H9 (cell line): Measurements from ENCODE around the gene TNPO2. TPM values are rescaled to one million over a fixed set of nuclear protein-coding genes. Genes with fewer than 3 reads are reported as not detected.
"Not testable (repeated sequence)": the region's sequence is repeated elsewhere in the genome, so short reads cannot be mapped to it uniquely, and the experiment has no call there.

ENCODE experiments used
- DNase-seq: peaks from one replicate; pipeline ENCODE4 v3.0.0-alpha.2; 2017
- H2AFZ ChIP-seq: one replicate; pipeline ENCODE4 v1.6.1; 2013; ENCODE audit warnings: mild to moderate bottlenecking, low read length, control low read depth, moderate library complexity
- H2AK5ac ChIP-seq: 2 replicates; pipeline ENCODE4 v1.6.1; 2013; ENCODE audit warnings: low read length, control low read depth, mixed read lengths; ENCODE audit not compliant: insufficient read length
- H2BK120ac ChIP-seq: one replicate; pipeline ENCODE4 v1.6.1; 2013; ENCODE audit warnings: low read depth, mild to moderate bottlenecking, low read length, control low read depth, inconsistent platforms; ENCODE audit not compliant: poor library complexity, severe bottlenecking
- H2BK12ac ChIP-seq: 2 replicates; pipeline ENCODE4 v1.6.1; 2013; ENCODE audit warnings: low read length, control low read depth, mixed read lengths, low read depth; ENCODE audit not compliant: insufficient read length
- H2BK15ac ChIP-seq: 2 replicates; pipeline ENCODE4 v1.6.1; 2013; ENCODE audit warnings: low read depth, low read length, control low read depth
- H2BK20ac ChIP-seq: one replicate; pipeline ENCODE4 v1.6.1; 2013; ENCODE audit warnings: low read depth, mild to moderate bottlenecking, low read length, control low read depth, inconsistent platforms; ENCODE audit not compliant: poor library complexity, severe bottlenecking
- H2BK5ac ChIP-seq: 2 replicates; pipeline ENCODE4 v1.6.1; 2013; ENCODE audit warnings: low read length, control low read depth, mixed read lengths; ENCODE audit not compliant: insufficient read length
- H3K14ac ChIP-seq: 2 replicates; pipeline ENCODE4 v1.6.1; 2013; ENCODE audit warnings: low read length, control low read depth; ENCODE audit not compliant: insufficient read depth
- H3K18ac ChIP-seq: 2 replicates; pipeline ENCODE4 v1.6.1; 2013; ENCODE audit warnings: low read depth, mild to moderate bottlenecking, mixed read lengths, low read length, control low read depth; ENCODE audit not compliant: insufficient read length
- H3K23ac ChIP-seq: 2 replicates; pipeline ENCODE4 v1.6.1; 2013; ENCODE audit warnings: low read length, control low read depth, mixed read lengths, low read depth; ENCODE audit not compliant: insufficient read length
- H3K23me2 ChIP-seq: 2 replicates; pipeline ENCODE4 v1.6.1; 2013; ENCODE audit warnings: low read depth, mild to moderate bottlenecking, mixed read lengths, low read length, control low read depth; ENCODE audit not compliant: insufficient read length, poor library complexity, severe bottlenecking
- H3K27ac ChIP-seq: 2 replicates; pipeline ENCODE4 v1.5.1; 2013; ENCODE audit warnings: low read length, control low read depth, mixed read lengths, low read depth; ENCODE audit not compliant: insufficient read length
- H3K27me3 ChIP-seq: 2 replicates; pipeline ENCODE4 v1.6.1; 2013; ENCODE audit warnings: low read length, control low read depth, inconsistent platforms; ENCODE audit not compliant: insufficient read depth
- H3K4ac ChIP-seq: 2 replicates; pipeline ENCODE4 v1.6.1; 2013; ENCODE audit warnings: low read depth, mild to moderate bottlenecking, control low read depth, inconsistent platforms, low read length, moderate library complexity
- H3K4me1 ChIP-seq: 2 replicates; pipeline ENCODE4 v1.6.1; 2013; ENCODE audit warnings: low read length, control low read depth, inconsistent platforms; ENCODE audit not compliant: insufficient read depth
- H3K4me2 ChIP-seq: 2 replicates; pipeline ENCODE4 v1.6.1; 2013; ENCODE audit warnings: low read length, control low read depth, mixed read lengths; ENCODE audit not compliant: insufficient read length, insufficient read depth
- H3K56ac ChIP-seq: 2 replicates; pipeline ENCODE4 v1.6.1; 2013; ENCODE audit warnings: low read depth, mild to moderate bottlenecking, mixed read lengths, low read length, control low read depth; ENCODE audit not compliant: insufficient read length
- H3K79me1 ChIP-seq: 2 replicates; pipeline ENCODE4 v1.6.1; 2013; ENCODE audit warnings: low read depth, mild to moderate bottlenecking, moderate library complexity, low read length, control low read depth, inconsistent platforms; ENCODE audit not compliant: insufficient read depth, poor library complexity, severe bottlenecking
- H3K79me2 ChIP-seq: 2 replicates; pipeline ENCODE4 v1.6.1; 2013; ENCODE audit warnings: low read length, control low read depth, inconsistent platforms; ENCODE audit not compliant: insufficient read depth
- H3K9ac ChIP-seq: 2 replicates; pipeline ENCODE4 v1.6.1; 2013; ENCODE audit warnings: low read length, control low read depth, mixed read lengths; ENCODE audit not compliant: insufficient read length; ENCODE audit errors: extremely low read depth
- H3K9me3 ChIP-seq: one replicate; pipeline ENCODE4 v1.6.1; 2013; ENCODE audit warnings: low read depth, low read length, inconsistent platforms; ENCODE audit not compliant: control insufficient read depth
- H3T11ph ChIP-seq: one replicate; pipeline ENCODE4 v1.6.1; 2013; ENCODE audit warnings: mild to moderate bottlenecking, low read length, control low read depth, inconsistent platforms
- H4K20me1 ChIP-seq: one replicate; pipeline ENCODE4 v1.6.1; 2013; ENCODE audit not compliant: control insufficient read depth, insufficient read length, insufficient read depth
- H4K5ac ChIP-seq: 2 replicates; pipeline ENCODE4 v1.6.1; 2013; ENCODE audit warnings: low read depth, mild to moderate bottlenecking, mixed read lengths, low read length, control low read depth; ENCODE audit not compliant: insufficient read length
- H4K8ac ChIP-seq: replicated peaks from 2 replicates; pipeline ENCODE4 v1.6.1; 2013; ENCODE audit warnings: low read length, control low read depth, mixed read lengths, low read depth; ENCODE audit not compliant: insufficient read length
- H4K91ac ChIP-seq: 2 replicates; pipeline ENCODE4 v1.6.1; 2013; ENCODE audit warnings: low read depth, mild to moderate bottlenecking, moderate library complexity, mixed read lengths, low read length, control low read depth; ENCODE audit not compliant: insufficient read length
- H3K27ac Mint-ChIP-seq, 3 experiments: 2 replicates in 2 of 3; 3 replicates in 1 of 3; pipeline ENCODE4 v1.8.0; 2020 to 2021; ENCODE audit warnings: mixed read lengths in 3 of 3, mild to moderate bottlenecking in 1 of 3, moderate library complexity in 1 of 3
- H3K27me3 Mint-ChIP-seq: 2 replicates; pipeline ENCODE4 v1.8.0; 2021; ENCODE audit warnings: low read depth, mild to moderate bottlenecking, moderate library complexity, mixed read lengths
- H3K36me3 Mint-ChIP-seq, 3 experiments: 2 replicates in 2 of 3; 3 replicates in 1 of 3; pipeline ENCODE4 v1.8.0; 2020 to 2021; ENCODE audit warnings: low read depth in 3 of 3, mixed read lengths in 3 of 3; ENCODE audit not compliant: insufficient read depth in 1 of 3
- H3K4me1 Mint-ChIP-seq, 2 experiments: 2 replicates each; pipeline ENCODE4 v1.8.0; 2020; ENCODE audit warnings: mixed read lengths in 2 of 2
- H3K4me3 Mint-ChIP-seq, 2 experiments: 2 replicates in 1 of 2; 3 replicates in 1 of 2; pipeline ENCODE4 v1.8.0; 2020 to 2021; ENCODE audit warnings: mild to moderate bottlenecking in 2 of 2, mixed read lengths in 2 of 2, moderate library complexity in 1 of 2
- H3K9me3 Mint-ChIP-seq, 2 experiments: 2 replicates in 1 of 2; 3 replicates in 1 of 2; pipeline ENCODE4 v1.8.0; 2020; ENCODE audit warnings: mild to moderate bottlenecking in 2 of 2, mixed read lengths in 2 of 2, moderate library complexity in 1 of 2
- WGBS: extraction: QIAGEN DNeasy Blood & Tissue Kit; methylation state at CpG from one replicate; pipeline ENCODE4 v1.1.7; 2013; ENCODE audit warnings: missing lambda C conversion rate, low lambda C conversion rate, mixed read lengths; ENCODE audit not compliant: insufficient read length; ENCODE audit errors: extremely low coverage; 5-methylcytosine and 5-hydroxymethylcytosine counted together
- total RNA-seq: library from RNA; stranded (reverse); gene quantifications from 2 replicates; pipeline ENCODE4 v1.2.1, GENCODE V29; 2021
- TF ChIP-seq, protein P1 (sequence below): fragments of 200-600 bp; sonication (generic); conservative IDR thresholded peaks from 3 replicates; pipeline ENCODE4 v1.8.0; 2021; ENCODE audit warnings: antibody characterized with exemption, mild to moderate bottlenecking

The TNPO2 gene
- total RNA-seq, 1 experiment from 2014 or later, result 159 TPM

DNA sequence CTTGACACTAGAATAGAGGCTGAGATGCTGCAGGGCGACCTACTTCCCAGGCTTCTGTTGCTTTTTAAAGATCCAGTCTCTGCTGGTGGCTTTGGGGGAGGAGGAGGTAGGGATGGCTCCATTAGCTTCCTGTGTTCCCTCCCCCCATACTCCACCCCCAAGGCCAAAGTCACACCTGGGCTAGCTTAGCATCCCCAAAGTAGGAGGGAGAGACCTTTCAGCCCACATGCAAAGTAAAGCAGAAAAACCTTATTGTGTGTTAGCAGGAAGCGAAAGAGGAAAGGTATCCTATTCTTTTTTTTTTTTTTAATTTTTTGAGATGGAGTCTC, 3.2 kb upstream of the TNPO2 start:
- Histone ChIP-seq H2AK5ac (no peak overlapping the region), H3K4me1 (no peaks in the 10 kb centered on the region), H2BK12ac (no peak overlapping the region), H3K79me1 (no peaks in the 10 kb centered on the region), H4K20me1 (no peaks in the 10 kb centered on the region), H3K79me2 (peaks cover 4% of the 10 kb centered on the region; the same call in 1 of the 2 replicates), H2BK120ac (no peak overlapping the region), H3K14ac (no peak overlapping the region), H3K9ac (no peak overlapping the region), H3K4me2 (no peak overlapping the region), H3K23ac (no peak overlapping the region), H3T11ph (no peak overlapping the region), H3K23me2 (peaks cover 15% of the 10 kb centered on the region), H2BK5ac (no peak overlapping the region), H3K56ac (no peak overlapping the region), H3K18ac (no peak overlapping the region), H3K9me3 (no peaks in the 10 kb centered on the region), H2AFZ (no peak overlapping the region), H3K27ac (no peak overlapping the region), H4K8ac (no peak overlapping the region), H2BK20ac (no peak overlapping the region), H3K4ac (no peak overlapping the region), H4K91ac (no peak overlapping the region), H3K27me3 (no peaks in the 10 kb centered on the region), H4K5ac (no peak overlapping the region), H2BK15ac (no peak overlapping the region)
- TF ChIP-seq, protein P1, sequence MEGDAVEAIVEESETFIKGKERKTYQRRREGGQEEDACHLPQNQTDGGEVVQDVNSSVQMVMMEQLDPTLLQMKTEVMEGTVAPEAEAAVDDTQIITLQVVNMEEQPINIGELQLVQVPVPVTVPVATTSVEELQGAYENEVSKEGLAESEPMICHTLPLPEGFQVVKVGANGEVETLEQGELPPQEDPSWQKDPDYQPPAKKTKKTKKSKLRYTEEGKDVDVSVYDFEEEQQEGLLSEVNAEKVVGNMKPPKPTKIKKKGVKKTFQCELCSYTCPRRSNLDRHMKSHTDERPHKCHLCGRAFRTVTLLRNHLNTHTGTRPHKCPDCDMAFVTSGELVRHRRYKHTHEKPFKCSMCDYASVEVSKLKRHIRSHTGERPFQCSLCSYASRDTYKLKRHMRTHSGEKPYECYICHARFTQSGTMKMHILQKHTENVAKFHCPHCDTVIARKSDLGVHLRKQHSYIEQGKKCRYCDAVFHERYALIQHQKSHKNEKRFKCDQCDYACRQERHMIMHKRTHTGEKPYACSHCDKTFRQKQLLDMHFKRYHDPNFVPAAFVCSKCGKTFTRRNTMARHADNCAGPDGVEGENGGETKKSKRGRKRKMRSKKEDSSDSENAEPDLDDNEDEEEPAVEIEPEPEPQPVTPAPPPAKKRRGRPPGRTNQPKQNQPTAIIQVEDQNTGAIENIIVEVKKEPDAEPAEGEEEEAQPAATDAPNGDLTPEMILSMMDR, result no peak
- Mint-ChIP-seq H3K9me3 (no peaks in the 10 kb centered on the region), H3K27me3 (peaks cover 2% of the 10 kb centered on the region; the same call in 1 of the 2 replicates), H3K27ac (peak overlapping the region in 1 of 3 experiments; percentile 71; a peak in 2 of 7 replicates), H3K36me3 (peaks cover 17 to 35% (median 19%) of the 10 kb centered on the region in 3 experiments), H3K4me1 (peaks cover 4 to 14% of the 10 kb centered on the region in 2 experiments), H3K4me3 (no peak overlapping the region; a peak in 1 of 5 replicates)
- no CpG with 5 or more reads among the region's 2 CpGs for WGBS
- DNase-seq, result no peak

DNA sequence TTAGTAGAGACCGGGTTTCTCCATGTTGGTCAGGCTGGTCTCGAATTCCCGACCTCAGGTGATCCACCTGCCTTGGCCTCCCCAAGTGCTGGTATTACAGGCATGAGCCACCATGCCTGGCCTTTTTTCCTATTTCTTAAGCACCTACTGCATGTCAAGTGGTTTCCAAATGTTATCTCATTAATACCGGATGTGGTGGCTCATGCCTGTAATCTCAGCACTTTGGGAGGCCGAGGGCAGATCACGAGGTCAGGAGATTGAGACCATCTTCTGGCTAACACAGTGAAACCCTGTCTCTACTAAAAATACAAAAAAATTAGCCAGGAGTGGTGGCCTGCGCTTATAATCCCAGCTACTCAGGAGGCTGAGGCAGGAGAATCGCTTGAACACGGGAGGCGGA, 1.9 kb upstream of the TNPO2 start:
- not testable (repeated sequence) for H3K14ac ChIP-seq, H3K4ac ChIP-seq, H3K56ac ChIP-seq, H3K18ac ChIP-seq, H3K27ac Mint-ChIP-seq, H2BK120ac ChIP-seq, H3K27me3 Mint-ChIP-seq, H3K9me3 ChIP-seq, H2BK15ac ChIP-seq, H4K8ac ChIP-seq, DNase-seq, H4K20me1 ChIP-seq, H2BK20ac ChIP-seq, H4K91ac ChIP-seq, H3K4me1 ChIP-seq, H2AFZ ChIP-seq, H3K23ac ChIP-seq, H2BK12ac ChIP-seq, H4K5ac ChIP-seq, H3K4me2 ChIP-seq, H3K27ac ChIP-seq, H2AK5ac ChIP-seq, H3K9ac ChIP-seq, H3T11ph ChIP-seq, H3K79me1 ChIP-seq, H3K27me3 ChIP-seq, H3K4me3 Mint-ChIP-seq, H3K9me3 Mint-ChIP-seq, H2BK5ac ChIP-seq
- WGBS, result no CpG with 5 or more reads among the region's 10 CpGs
- Mint-ChIP-seq H3K36me3 (peaks cover 19 to 39% (median 22%) of the 10 kb centered on the region in 3 experiments), H3K4me1 (peaks cover 11 to 23% of the 10 kb centered on the region in 2 experiments)
- H3K23me2 ChIP-seq, result peaks cover 22% of the 10 kb centered on the region
- H3K79me2 ChIP-seq, result peaks cover 15% of the 10 kb centered on the region; the same call in 1 of the 2 replicates
